ENCODE measurements around the gene RASGRF1.
"Not testable (repeated sequence)": the region's sequence is repeated elsewhere in the genome, so short reads cannot be mapped to it uniquely, and the experiment has no call there.

- TF ChIP-seq CTCF, POLR2A, EP300 (IDR thresholded peaks at IDR 0.05): not testable (repeated sequence)
Observed at GRCh38 chr15:78995161-78995560, 95.4 kb downstream of the RASGRF1 start.
